A549 (cell line): ENCODE measurements around the gene S100A11. TPM values are rescaled to one million over a fixed set of nuclear protein-coding genes. Genes with fewer than 3 reads are reported as not detected.
A peak's percentile ranks its signal among the peaks of the same experiment; 100 is the strongest.

ENCODE experiments used
- ATAC-seq, 2 experiments: fragments of 200-7000 bp in 1 of 2; fragments of >200 bp in 1 of 2; cut with Nextera tagmentation in 1 of 2; cut with Tn5 transposase in 1 of 2; 3 replicates each; pipeline versions ENCODE4 v1.8.0 to v1.9.1; 2018 to 2020; ENCODE audit warnings: mild to moderate bottlenecking in 1 of 2, moderate library complexity in 1 of 2
- CTCF ChIA-PET: fragments of 300-600 bp; sonication (Branson Sonifier 250); formaldehyde crosslinking; extraction: SDS; loops from one replicate; lab custom pipeline; 2021; ENCODE audit warnings: antibody characterized with exemption, inconsistent platforms; lab: Yijun Ruan, JAX
- POLR2A ChIA-PET: fragments of 350-600 bp; formaldehyde crosslinking; extraction: SDS; loops from one replicate; lab custom pipeline; 2021; ENCODE audit warnings: antibody characterized with exemption, inconsistent platforms; lab: Yijun Ruan, JAX
- DNase-seq, 2 experiments: peaks; one replicate each; pipeline versions ENCODE4 v3.0.0 to v3.0.0-alpha.2; 2011 to 2016; ENCODE audit warnings: low read depth in 1 of 2, low spot score in 1 of 2
- FAIRE-seq: peaks from 2 replicates; lab custom pipeline; 2011; peaks lifted over from hg19 to GRCh38; lab: Jason Lieb, UNC
- H3K27ac ChIP-seq, 2 experiments: fragments of >200 bp; sonication (Bioruptor Twin); formaldehyde crosslinking; 3 replicates each; pipeline ENCODE4 v1.5.1; 2016 to 2017
- H3K4me1 ChIP-seq: fragments of >200 bp; sonication (Bioruptor Twin); formaldehyde crosslinking; 3 replicates; pipeline ENCODE4 v1.6.1; 2016
- H3K4me2 ChIP-seq: fragments of >200 bp; sonication (Bioruptor Twin); formaldehyde crosslinking; 3 replicates; pipeline ENCODE4 v1.6.1; 2016
- H3K4me3 ChIP-seq: fragments of >200 bp; sonication (Bioruptor Twin); formaldehyde crosslinking; 3 replicates; pipeline ENCODE4 v1.5.1; 2016
- H3K9me3 ChIP-seq: fragments of >200 bp; sonication (Bioruptor Twin); formaldehyde crosslinking; 3 replicates; pipeline ENCODE4 v1.6.1; 2016
- BHLHE40 ChIP-seq: IDR thresholded peaks from 2 replicates; pipeline ENCODE4 v1.6.1; 2012; ENCODE audit warnings: low read depth, low read length, inconsistent platforms
- CEBPB ChIP-seq, 2 experiments: fragments of >200 bp in 1 of 2; sonication (Bioruptor Twin) in 1 of 2; formaldehyde crosslinking in 1 of 2; IDR thresholded peaks; 2 replicates each; pipeline ENCODE4 v1.6.1; 2012 to 2016
- CHD2 ChIP-seq: fragments of 150-350 bp; IDR thresholded peaks from 2 replicates; pipeline ENCODE4 v1.6.1; 2014; ENCODE audit warnings: low read length; ENCODE audit not compliant: partially characterized antibody
- CHD4 ChIP-seq: fragments of 200-600 bp; sonication (generic); IDR thresholded peaks from 2 replicates; pipeline ENCODE4 v1.6.1; 2016; ENCODE audit warnings: antibody characterized with exemption, mild to moderate bottlenecking, borderline replicate concordance
- CTCF ChIP-seq: fragments of >200 bp; sonication (Bioruptor Twin); formaldehyde crosslinking; IDR thresholded peaks from 3 replicates; pipeline ENCODE4 v1.5.1; 2016
- E2F6 ChIP-seq: IDR thresholded peaks from 2 replicates; pipeline ENCODE4 v1.6.1; 2012; ENCODE audit warnings: low read depth, borderline replicate concordance
- ELK1 ChIP-seq: fragments of 150-350 bp; IDR thresholded peaks from 2 replicates; pipeline ENCODE4 v1.6.1; 2014; ENCODE audit warnings: low read depth, mild to moderate bottlenecking, low read length
- ESRRA ChIP-seq: fragments of 150-350 bp; IDR thresholded peaks from 2 replicates; pipeline ENCODE4 v1.6.1; 2014; ENCODE audit warnings: mild to moderate bottlenecking, low read length, borderline replicate concordance
- FOSB ChIP-seq: fragments of 250-450 bp; sonication (Bioruptor Pico); IDR thresholded peaks from 2 replicates; pipeline ENCODE4 v1.5.0; 2020; ENCODE audit warnings: mild to moderate bottlenecking, moderate library complexity
- FOSL2 ChIP-seq, 2 experiments: fragments of 450-650 bp in 1 of 2; fragments of >200 bp in 1 of 2; sonication (Bioruptor Twin) in 1 of 2; formaldehyde crosslinking; IDR thresholded peaks; 2 replicates each; pipeline versions ENCODE4 v1.5.0 to v1.6.1; 2016 to 2020; ENCODE audit warnings: mild to moderate bottlenecking in 1 of 2, moderate library complexity in 1 of 2
- FOXS1 ChIP-seq: fragments of 250-450 bp; sonication (Bioruptor Pico); IDR thresholded peaks from 2 replicates; pipeline ENCODE4 v1.5.0; 2020; ENCODE audit warnings: mild to moderate bottlenecking, moderate library complexity
- HEYL ChIP-seq: fragments of 250-450 bp; sonication (Bioruptor Pico); IDR thresholded peaks from 2 replicates; pipeline ENCODE4 v1.8.0; 2021; ENCODE audit warnings: mild to moderate bottlenecking, moderate library complexity
- HOXB13 ChIP-seq: fragments of 250-450 bp; sonication (Bioruptor Pico); IDR thresholded peaks from 2 replicates; pipeline ENCODE4 v1.5.0; 2020; ENCODE audit warnings: low read depth, mild to moderate bottlenecking, moderate library complexity
- JUN ChIP-seq, 2 experiments: fragments of >200 bp; sonication (Bioruptor Twin); formaldehyde crosslinking; IDR thresholded peaks; 2 replicates in 1 of 2; 3 replicates in 1 of 2; pipeline ENCODE4 v1.6.1; 2016 to 2017
- MYC ChIP-seq: IDR thresholded peaks from 2 replicates; pipeline ENCODE4 v1.6.1; 2012; ENCODE audit warnings: mild to moderate bottlenecking, inconsistent platforms, low read length, improper control_type of control experiment, borderline replicate concordance
- NR3C1 ChIP-seq: fragments of >200 bp; sonication (Bioruptor Twin); formaldehyde crosslinking; IDR thresholded peaks from 3 replicates; pipeline ENCODE4 v1.6.1; 2017
- PHF8 ChIP-seq: fragments of 200-600 bp; sonication (generic); IDR thresholded peaks from 2 replicates; pipeline ENCODE4 v1.6.1; 2016; ENCODE audit warnings: low read depth, mild to moderate bottlenecking, antibody characterized with exemption, moderate library complexity, borderline replicate concordance
- POLR2AphosphoS2 ChIP-seq: conservative IDR thresholded peaks from 2 replicates; pipeline ENCODE4 v1.6.1; 2012; ENCODE audit warnings: low read length, improper control_type of control experiment, inconsistent platforms
- RAD21 ChIP-seq, 2 experiments: fragments of >200 bp in 1 of 2; sonication (Bioruptor Twin) in 1 of 2; formaldehyde crosslinking in 1 of 2; IDR thresholded peaks in 1 of 2; conservative IDR thresholded peaks in 1 of 2; 2 replicates in 1 of 2; 3 replicates in 1 of 2; pipeline ENCODE4 v1.6.1; 2012 to 2018; ENCODE audit warnings: inconsistent platforms in 1 of 2
- RFX5 ChIP-seq: fragments of 450-650 bp; IDR thresholded peaks from 2 replicates; pipeline ENCODE4 v1.7.1; 2014; ENCODE audit warnings: antibody characterized with exemption, mild to moderate bottlenecking, moderate library complexity
- SMC3 ChIP-seq: fragments of >200 bp; sonication (Bioruptor Twin); formaldehyde crosslinking; IDR thresholded peaks from 3 replicates; pipeline ENCODE4 v1.6.1; 2018; ENCODE audit warnings: inconsistent platforms
- SREBF2 ChIP-seq: fragments of 450-650 bp; IDR thresholded peaks from 2 replicates; pipeline ENCODE4 v1.6.1; 2014; ENCODE audit warnings: mild to moderate bottlenecking, moderate library complexity
- TFCP2L1 ChIP-seq: fragments of 250-450 bp; sonication (Bioruptor Pico); IDR thresholded peaks from 2 replicates; pipeline ENCODE4 v1.5.0; 2021; ENCODE audit warnings: mild to moderate bottlenecking
- TP53 ChIP-seq: fragments of 250-450 bp; sonication (Bioruptor Pico); IDR thresholded peaks from 2 replicates; pipeline ENCODE4 v1.5.0; 2021; ENCODE audit warnings: mild to moderate bottlenecking, moderate library complexity
- ZC3H11A ChIP-seq: fragments of 450-650 bp; IDR thresholded peaks from 2 replicates; pipeline ENCODE4 v1.6.1; 2014; ENCODE audit warnings: antibody characterized with exemption, mild to moderate bottlenecking
- WGBS: methylation state at CpG from one replicate; pipeline ENCODE4 v1.1.6; 2017; ENCODE audit errors: missing lambda C conversion rate; 5-methylcytosine and 5-hydroxymethylcytosine counted together
- polyA plus RNA-seq, 4 experiments: library from polyadenylated mRNA; depleted of rRNA in 3 of 4; stranded (reverse); fragments of >200 nt; fragmentation: RNase III in 1 of 4; extraction: RNeasy Plus Mini Kit Qiagen cat#74134 plus additional on column Dnase treatment in 1 of 4; gene quantifications; 2 replicates in 3 of 4; 3 replicates in 1 of 4; pipeline ENCODE4 v1.2.3, GENCODE V29; 2011 to 2017
- TF ChIP-seq, protein P1 (sequence below): fragments of 250-450 bp; sonication (Bioruptor Pico); IDR thresholded peaks from 2 replicates; pipeline ENCODE4 v1.5.0; 2020; ENCODE audit warnings: low read depth, mild to moderate bottlenecking, moderate library complexity

S100A11 gene
- polyA plus RNA-seq, 2 of the 4 experiments (the other 2 are of a cell fraction) = 671 to 1,531 TPM

GRCh38 chr1:152020849-152021248 lies 16.0 kb downstream of the S100A11 start:
- FAIRE-seq (no peak), DNase-seq (no peak), ATAC-seq (no peak)
- H3K4me3 ChIP-seq = no peak overlapping the region
- H3K4me2 ChIP-seq = no peak overlapping the region
- no peak for TF ChIP-seq RFX5
- no peak for TF ChIP-seq CEBPB (IDR thresholded peaks at IDR 0.05)
- TF ChIP-seq E2F6 = no peak
- TF ChIP-seq JUN (IDR thresholded peaks at IDR 0.05) = no peak
- TF ChIP-seq PHF8 = no peak
- no peak for TF ChIP-seq FOSB
- TF ChIP-seq NR3C1 = no peak
- TF ChIP-seq SMC3 = no peak
- no peak for TF ChIP-seq TFCP2L1 (CRISPR knock-in tag)
- no peak for TF ChIP-seq MYC
- no peak for TF ChIP-seq FOXS1 (CRISPR knock-in tag)
- TF ChIP-seq HOXB13 (CRISPR knock-in tag) = no peak
- TF ChIP-seq FOSL2 (IDR thresholded peaks at IDR 0.05) = no peak
- no peak for TF ChIP-seq FOSL2 (CRISPR knock-in tag; IDR thresholded peaks at IDR 0.05)
- no peak for TF ChIP-seq CHD2
- TF ChIP-seq ELK1 = no peak
- TF ChIP-seq POLR2AphosphoS2 = no peak
- CTCF ChIA-PET = interaction anchor here (1.3 to 3.5 kb wide), 2 partner anchors 14 to 32 kb away, joined by 5 to 22 read pairs; no protein-coding TSS in a partner anchor
- no peaks in the 10 kb centered on the region for H3K9me3 ChIP-seq
- no peak overlapping the region for H3K27ac ChIP-seq
- WGBS = 21% methylated on average over 3 of the region's 3 CpGs
- POLR2A ChIA-PET = no interaction called here
- no peaks in the 10 kb centered on the region for H3K4me1 ChIP-seq

- H3K4me3 ChIP-seq = no peak overlapping the region
- H3K27ac ChIP-seq = no peak overlapping the region
- no peak for TF ChIP-seq ZC3H11A
- TF ChIP-seq, protein P1, sequence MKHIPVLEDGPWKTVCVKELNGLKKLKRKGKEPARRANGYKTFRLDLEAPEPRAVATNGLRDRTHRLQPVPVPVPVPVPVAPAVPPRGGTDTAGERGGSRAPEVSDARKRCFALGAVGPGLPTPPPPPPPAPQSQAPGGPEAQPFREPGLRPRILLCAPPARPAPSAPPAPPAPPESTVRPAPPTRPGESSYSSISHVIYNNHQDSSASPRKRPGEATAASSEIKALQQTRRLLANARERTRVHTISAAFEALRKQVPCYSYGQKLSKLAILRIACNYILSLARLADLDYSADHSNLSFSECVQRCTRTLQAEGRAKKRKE (CRISPR knock-in tag) = no peak
- no peak for TF ChIP-seq HEYL (CRISPR knock-in tag)
- TF ChIP-seq CHD4 = no peak
- no peak for TF ChIP-seq ESRRA
- TF ChIP-seq CTCF = peak; percentile 31
- peak in 1 of 2 experiments; percentile 21; a peak in 1 of 5 replicates for TF ChIP-seq RAD21 (conservative IDR thresholded peaks at IDR 0.05 in 1 of 2, IDR thresholded peaks at IDR 0.05 in 1 of 2)
- no peak for TF ChIP-seq BHLHE40
- TF ChIP-seq NR3C1 = no peak
- TF ChIP-seq SREBF2 = no peak
- TF ChIP-seq TP53 (CRISPR knock-in tag) = no peak
- FAIRE-seq (no peak), DNase-seq (peak in 1 of 2 experiments; percentile 42), ATAC-seq (peak in 1 of 2 experiments; percentile 26; a peak in 2 of 6 replicates)
- CTCF ChIA-PET = interaction anchor here (1.0 to 1.8 kb wide), 2 partner anchors 49 to 85 kb away, joined by 3 to 5 read pairs; no protein-coding TSS in a partner anchor
- POLR2A ChIA-PET = no interaction called here
- H3K4me2 ChIP-seq = no peak overlapping the region
- H3K4me1 ChIP-seq = no peaks in the 10 kb centered on the region
- no peaks in the 10 kb centered on the region for H3K9me3 ChIP-seq
- WGBS = 39% methylated on average over 4 of the region's 4 CpGs
Measured at GRCh38 chr1:152018537-152018936, 18.3 kb downstream of the S100A11 start.
